C4-2B (cell line): ENCODE data around the gene HTR2C.

ENCODE experiments used
- H3K27ac ChIP-seq: fragments of 450-650 bp; 2 replicates; pipeline ENCODE4 v1.5.1; 2017
- CTCF ChIP-seq: fragments of 450-650 bp; conservative IDR thresholded peaks from 2 replicates; pipeline ENCODE4 v1.5.1; 2017; ENCODE audit warnings: mild to moderate bottlenecking
- ZFX ChIP-seq: fragments of 450-650 bp; IDR thresholded peaks from 2 replicates; pipeline ENCODE4 v1.6.1; 2017

Gene HTR2C

DNA sequence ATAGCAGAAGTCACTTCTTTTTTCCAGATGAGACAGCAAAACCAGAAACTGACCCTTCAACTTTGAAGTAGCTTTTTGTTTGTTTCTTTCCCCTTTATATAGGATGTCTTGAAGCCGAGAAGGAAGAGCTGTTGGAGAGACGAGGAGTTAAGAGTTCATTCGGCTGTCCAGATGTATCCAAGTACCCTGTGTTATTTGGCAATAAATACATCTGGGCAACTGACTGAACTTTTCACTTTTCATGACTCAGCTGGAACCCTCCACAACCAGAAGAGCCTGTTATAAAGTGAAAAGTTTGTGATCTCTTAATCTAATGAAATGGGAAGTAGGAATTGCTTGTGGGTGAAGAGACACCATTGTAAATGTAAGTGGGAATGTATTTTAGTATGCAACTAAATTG is 131.2 kb downstream of the HTR2C start:
- no peak overlapping the region for H3K27ac ChIP-seq
- TF ChIP-seq ZFX, result no peak
- TF ChIP-seq CTCF, result no peak

DNA sequence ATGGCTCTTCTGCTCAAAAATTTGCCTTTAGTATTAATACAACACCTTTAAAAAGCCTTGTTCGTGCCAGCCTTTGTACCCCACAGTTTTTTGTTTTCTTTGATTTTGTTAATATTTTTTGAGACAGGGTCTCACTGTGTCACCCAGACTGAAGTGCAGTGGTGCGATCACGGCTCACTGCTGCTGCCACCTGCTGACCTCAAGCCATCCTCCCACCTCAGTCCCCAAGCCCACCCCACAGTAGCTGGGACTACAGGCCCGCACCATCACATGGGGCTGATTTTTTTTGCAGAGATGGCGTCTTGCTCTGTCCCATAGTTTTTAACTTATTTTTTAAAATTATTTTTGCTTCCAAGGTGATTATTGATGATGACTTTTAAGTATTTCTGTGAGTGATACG is 134.0 kb downstream of the HTR2C start:
- H3K27ac ChIP-seq, result no peak overlapping the region
- peak; percentile 46 for TF ChIP-seq CTCF
- TF ChIP-seq ZFX, result no peak

- TF ChIP-seq ZFX (no peak), CTCF (no peak)
- no peak overlapping the region for H3K27ac ChIP-seq
Observed at GRCh38 chrX:114766541-114766940, 182.7 kb downstream of the HTR2C start.

DNA sequence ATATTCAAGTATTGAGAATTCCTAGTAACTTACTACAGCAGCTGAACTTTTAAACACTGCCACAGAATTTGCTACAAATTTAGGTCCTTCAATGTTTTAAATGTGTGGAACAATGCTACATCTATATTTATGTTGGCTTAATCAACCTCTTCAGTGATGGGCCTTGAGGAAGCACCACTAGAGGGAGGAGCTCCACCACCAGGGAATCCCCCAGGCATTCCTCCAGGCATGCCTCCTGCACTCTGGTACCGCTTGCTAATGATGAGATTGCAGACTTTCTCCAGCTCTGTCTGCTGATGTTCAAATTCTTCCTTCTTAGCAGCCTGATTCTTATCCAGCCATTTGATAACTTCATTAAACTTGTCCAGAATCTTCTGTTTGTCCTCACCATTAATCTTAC is 190.8 kb downstream of the HTR2C start:
- no peak overlapping the region for H3K27ac ChIP-seq
- TF ChIP-seq ZFX (no peak), CTCF (0 out of 2 replicates have a peak, but pooled peaks have one; percentile 7)

DNA sequence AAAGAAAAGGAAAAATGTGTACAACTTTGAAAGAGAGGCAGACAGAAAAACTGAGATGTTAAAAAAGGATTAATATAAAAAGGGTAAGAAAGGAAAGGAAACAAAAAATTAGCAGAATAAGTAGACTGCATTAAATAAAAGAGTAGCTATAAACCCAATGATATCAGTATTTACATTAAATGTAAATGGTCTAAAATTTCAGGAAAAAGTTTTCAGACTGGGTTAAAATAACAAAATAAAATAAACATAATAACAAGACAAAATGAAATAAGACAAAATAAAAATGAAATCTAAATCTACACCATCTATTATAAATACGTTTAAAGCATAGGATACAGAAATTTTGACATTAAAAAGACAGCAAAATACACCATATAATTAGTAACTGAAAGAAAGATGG is 199.0 kb downstream of the HTR2C start:
- no peak for TF ChIP-seq ZFX
- TF ChIP-seq CTCF, result no peak

GRCh38 chrX:114787061-114787460 is 203.2 kb downstream of the HTR2C start:
- TF ChIP-seq CTCF, result no peak
- TF ChIP-seq ZFX, result no peak
- no peak overlapping the region for H3K27ac ChIP-seq

More for the DNA sequence above, 199.0 kb downstream of the HTR2C start:
- no peak overlapping the region for H3K27ac ChIP-seq

DNA sequence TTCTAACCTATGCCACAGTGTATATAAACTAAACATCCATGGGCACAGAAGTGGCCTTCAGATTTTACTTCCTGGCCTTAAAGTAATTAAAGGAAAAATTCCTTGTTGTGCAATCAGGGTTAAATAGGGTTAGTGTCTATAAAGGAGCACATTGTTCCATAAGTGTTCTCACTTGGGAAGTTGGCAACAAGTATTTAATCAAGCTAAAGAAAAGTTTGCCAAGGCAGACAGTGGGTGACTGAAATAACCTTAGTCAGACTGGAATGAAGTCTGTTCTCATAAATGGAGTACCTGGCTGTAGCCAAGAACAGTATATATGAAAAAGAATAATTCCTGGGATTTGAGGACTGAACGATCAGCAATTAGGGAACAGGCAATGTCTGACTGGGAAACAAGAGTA is 213.6 kb downstream of the HTR2C start:
- TF ChIP-seq ZFX, result no peak
- no peak for TF ChIP-seq CTCF
- no peak overlapping the region for H3K27ac ChIP-seq
